ENCODE measurements around the gene CALM1.

CALM1 gene

DNA sequence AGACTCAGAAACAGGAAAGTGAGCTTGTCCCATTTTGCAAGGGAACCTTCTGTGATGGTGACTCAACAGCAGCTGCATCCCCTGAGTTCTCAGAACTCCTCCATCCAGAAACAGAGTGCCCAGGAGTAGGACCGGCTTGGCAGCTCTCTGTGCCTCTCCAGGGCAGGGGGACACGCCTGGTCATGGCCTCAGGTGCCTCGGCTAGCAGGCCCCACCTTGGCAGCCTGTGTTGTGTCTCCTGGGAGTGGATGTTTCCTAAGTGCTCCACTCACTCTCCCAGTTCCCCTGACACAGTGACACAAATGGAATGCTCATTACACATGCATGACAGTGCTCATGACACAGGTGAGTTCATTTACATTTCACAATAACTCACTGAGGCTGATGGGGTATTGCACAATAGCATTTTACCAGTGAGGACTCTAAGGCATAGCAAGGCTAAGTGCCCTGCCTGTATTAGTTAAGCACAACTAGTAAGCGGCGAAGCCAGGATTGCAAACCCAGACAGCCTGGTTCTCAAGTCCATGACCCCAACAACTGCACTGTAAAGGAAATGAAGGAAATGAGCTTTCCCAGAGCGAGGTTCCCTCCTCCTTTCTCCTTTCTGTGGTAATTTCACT is 47.4 kb downstream of the CALM1 start:
- peak; percentile 66 to 77 for DNase-seq

DNA sequence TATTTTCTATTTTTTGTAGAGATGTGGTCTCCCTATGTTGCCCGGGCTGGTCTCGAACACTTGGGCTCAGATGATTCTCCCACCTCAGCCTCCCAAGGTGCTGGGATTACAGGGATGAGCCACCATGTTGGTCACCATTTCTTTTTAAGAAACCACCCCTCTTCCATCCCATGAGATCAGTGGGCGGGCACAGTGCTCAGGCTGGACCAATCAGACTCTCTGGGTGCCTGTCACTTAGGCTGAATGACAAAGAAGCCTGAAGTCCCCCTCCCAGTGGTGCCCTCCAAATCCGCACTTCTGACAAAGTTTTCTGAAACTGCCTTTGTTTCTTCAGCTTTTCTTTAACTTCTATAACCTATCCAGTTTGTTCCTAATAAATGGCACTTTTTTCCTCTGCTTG is 48.2 kb downstream of the CALM1 start:
- DNase-seq, result no peak

DNA sequence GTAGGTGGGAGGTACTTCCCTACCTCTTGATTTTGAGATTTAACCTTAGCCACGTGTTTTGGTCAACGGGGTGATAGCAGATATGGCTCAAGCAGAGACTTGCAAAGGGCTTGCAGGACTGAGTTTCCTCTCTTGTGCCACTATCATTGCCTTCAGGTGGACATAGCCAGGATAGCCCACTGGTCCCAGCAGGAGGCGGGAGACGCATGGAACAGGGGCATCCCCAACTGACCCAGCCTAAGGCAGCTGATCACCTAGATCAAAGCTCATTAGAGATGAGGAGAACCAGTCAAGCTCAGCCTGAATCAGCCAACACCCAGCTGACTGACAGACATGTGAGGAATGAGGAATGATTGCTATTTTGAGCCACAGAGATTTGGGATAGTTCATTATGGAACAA is 49.6 kb downstream of the CALM1 start:
- DNase-seq, result no peak

DNA sequence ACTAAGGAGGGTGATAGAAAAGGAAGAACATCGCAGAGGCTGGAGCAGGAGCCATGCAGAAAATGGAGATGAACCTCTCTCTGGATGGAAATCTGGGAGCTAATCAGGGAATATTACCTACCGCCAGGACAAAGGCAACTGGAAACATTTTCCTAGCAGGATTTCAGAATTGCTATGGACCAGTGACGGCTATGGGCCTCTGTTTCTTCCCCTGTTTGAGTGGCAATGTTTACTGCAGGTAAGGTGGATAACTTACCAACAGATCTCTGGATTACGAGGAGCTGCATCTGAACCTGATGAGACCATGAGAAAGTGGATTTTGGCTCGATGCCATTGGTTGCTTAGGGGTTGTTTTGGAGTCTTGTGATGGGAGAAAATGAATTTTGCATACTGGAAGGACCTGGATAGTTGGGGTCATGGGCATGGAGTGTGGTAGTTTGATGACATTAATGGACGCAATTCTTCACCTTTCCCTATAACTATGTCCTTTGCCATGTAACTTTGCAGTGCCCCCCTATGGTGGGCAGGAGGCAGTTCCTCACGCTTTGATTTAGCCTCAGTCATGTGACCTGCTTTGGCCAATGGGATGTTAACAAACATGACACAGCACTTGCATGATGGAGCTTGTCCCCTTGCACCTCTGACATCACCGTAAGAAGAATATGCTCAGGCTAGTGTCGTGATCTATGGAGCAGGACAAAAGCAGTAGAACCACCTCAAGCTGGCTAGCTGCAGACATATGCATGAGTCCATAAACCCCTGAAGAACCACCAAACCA is 51.1 kb downstream of the CALM1 start:
- no peak for DNase-seq

DNA sequence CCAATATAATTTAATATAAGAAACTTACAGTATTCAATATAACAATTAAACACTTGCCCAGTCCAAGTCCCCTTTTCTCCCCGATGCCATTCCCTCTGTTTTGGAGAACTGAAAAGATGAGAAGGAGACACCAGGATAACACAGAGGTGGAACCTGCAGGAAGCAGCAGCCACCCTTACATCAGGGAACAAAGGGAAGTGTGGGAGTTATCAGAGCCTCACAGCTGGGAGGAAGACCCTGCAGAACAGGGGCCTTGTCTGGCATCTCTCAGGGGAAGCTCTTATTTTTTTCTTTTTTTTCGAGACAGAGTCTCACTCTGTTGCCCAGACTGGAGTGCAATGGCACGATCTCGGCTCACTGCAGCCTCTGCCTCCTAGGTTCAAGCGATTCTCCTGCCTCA is 52.6 kb downstream of the CALM1 start:
- DNase-seq, result no peak

DNA sequence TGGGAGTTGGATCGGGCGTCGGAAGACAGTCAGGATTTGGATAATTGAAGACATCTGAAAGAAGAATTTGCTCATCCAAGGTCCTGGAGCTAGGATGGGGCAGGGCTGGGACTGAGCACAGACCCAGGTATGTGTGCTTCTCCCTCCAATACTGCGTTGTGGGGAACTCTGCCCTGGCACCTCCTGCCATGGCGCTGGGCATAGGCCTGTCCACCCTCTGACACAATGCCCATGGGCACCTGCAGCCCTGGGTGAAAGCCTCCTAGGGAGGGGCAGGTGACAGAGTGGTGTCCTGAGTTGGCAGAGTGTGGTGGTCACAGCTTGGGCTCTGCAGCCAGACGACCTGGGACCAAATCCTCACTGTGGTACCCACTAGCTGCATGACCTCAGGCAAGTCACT is 53.3 kb downstream of the CALM1 start:
- no peak for DNase-seq

DNA sequence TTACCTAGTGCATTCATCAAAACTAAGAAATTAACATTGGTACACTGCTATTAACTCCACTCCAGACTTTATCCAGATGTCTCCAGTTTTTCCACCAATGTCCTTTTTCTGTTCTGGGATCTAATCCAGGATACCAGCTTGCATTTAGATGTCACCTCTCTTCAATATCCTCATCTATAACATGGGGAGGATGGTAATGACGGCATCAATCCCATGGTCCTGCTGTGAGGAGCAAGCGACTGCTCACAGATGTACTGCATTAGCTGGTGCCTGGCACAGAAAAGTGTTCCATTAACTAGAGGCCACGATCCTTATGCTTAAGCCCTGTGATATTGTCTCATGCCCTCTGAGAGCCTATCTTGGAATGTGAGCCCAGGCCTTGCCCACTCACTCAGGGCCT is 53.8 kb downstream of the CALM1 start:
- DNase-seq, result no peak

DNA sequence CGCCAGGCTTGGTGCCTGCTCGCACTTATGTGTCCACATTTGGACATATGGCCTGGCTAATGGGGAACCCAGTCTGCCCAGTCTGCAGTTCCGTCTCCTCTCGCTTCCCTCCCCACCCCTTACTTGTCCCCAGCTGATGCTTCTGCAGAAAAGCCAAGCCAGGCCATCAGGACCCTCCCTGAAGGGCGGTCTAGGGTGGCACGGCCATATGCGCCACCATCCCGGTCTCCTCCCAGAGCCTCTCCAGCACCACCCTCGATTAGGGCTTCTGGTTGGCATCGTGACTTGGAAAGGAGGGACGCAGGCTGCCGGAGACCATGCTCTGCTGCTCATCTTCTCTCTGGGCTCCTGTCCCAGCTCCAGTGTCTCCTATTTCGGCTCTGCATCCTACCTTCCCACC is 54.6 kb downstream of the CALM1 start:
- DNase-seq, result no peak

DNA sequence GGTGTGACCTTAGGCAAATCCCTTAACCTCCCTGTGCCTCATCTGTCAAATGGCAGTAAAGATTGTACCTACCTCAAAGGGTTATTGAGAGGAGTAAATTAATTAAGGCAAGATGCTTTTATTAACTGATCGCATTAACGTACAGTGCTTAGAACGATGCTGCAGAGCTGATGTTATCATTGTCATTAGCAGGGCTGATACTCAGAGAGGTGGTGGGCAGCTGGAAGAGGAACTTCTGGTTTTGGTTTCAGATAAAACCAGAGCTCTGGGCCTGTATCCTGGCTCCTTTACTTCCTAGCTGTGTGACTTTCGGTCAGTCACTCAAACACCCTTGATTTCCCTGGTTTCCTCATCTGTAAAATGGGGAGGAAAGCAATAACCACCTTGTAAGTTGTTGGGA is 55.1 kb downstream of the CALM1 start:
- no peak for DNase-seq

DNA sequence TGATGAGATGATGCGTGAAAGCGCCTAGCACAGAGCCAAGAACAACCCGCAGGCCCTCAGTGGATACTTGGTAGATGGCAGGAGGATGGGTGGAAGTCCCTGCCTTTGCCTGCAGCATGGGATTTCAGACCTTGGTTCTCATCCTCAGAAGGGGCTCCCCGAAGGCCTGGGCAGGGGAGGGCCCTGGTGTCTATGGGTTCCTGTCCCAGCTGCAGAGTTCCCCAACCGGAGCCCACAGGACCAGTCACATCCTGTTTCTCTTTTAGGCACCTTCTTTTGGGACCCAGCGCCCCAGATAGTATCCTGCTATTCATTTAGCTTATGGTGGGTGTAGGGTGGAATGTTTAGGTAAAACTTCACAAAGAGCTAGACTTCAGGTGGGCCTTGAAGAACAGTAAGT is 55.5 kb downstream of the CALM1 start:
- no peak for DNase-seq

DNA sequence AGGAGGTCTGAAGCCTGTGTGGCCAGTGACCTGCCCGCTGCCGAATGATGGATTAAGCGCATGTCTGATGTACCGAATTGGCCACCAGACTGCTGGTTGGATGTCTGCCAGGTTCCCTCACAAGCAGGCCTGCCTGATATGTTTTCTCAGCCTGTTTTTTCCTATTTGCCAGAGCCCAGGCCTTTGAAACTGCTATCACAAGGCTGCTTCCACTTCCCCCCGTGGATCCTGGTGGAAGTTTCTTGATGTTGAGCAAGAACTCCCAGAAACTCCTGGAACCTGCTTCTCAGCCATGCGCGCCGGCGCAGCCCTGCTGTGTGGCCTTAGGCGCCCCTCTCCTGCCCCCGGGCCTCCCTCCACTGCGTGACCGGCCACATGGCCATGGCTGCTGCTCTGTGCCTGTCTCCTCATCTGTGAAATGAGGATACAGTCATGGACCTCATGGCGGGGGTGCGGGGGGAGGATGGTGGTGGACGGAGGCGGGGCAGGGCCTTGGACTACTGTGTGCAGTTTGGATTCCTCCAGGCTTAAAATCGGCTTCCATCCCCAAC is 56.6 kb downstream of the CALM1 start:
- DNase-seq, result no peak

DNA sequence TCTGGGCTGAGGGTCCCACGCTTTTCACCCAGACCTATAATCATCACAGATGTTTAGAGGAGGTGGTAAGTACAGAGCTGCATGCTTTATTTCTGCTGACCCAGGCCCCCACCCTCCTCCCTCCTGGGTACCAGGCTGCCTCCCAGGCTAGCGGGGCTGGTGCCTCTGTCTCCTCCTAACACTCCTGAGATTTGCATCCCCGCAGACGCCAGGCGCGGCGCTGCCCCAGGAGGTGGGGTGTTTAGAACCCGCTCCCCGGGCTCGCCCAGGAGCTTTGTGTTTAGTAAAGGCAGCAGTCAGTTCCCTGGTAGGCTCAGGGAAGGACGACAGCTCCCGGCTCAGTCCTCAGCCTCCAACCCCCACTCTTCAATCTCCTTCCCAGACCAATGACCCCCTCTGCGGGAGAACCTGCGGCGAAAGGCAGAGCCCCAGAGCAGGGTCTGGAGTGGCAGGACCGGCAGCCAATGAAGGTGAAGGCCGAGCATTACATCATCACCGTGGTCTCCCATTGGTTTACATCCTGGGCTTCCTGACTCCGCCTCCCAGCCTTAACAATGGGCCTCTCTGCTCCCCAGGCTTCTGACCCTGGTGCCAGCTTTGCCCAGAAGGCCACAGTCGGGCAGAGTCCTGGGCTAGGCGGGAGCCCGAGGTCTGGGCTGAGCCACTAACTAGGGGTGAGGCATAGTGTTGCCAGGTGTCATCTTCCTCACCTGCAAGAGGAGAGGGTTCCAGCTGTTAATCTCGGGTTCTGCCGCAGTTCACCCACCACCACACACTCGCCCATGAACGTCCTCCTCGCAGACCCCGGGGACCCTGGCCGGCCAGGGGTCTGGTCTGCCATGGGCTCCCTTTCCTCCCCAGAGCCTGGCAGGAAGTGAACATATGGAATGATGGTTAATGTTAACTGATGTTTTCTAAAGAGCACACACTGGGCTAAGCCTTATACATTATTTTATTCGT is 57.5 kb downstream of the CALM1 start:
- peak; percentile 90 to 95 for DNase-seq

DNA sequence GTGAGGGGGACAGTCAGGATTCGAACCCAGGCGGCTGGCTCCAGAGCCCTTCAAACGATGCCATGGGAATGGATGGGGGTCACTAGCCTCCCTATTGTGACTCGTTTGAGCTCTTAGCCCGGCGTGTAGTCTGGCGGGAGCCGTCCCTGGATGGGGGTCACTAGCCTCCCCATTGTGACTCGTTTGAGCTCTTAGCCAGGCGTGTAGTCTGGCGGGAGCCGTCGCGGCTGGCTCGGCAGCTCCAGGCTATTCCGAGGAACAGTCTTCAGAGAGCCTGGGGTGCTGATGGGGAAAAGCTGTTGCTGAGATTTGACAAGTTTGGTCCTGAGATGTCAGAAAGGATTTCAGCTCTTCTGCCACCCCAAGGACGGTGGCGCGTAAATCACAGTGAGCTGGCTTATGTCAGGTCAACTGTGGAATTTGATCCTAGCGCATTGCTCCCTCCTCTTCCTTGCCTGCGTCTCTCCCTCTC is 58.3 kb downstream of the CALM1 start:
- DNase-seq, result no peak

DNA sequence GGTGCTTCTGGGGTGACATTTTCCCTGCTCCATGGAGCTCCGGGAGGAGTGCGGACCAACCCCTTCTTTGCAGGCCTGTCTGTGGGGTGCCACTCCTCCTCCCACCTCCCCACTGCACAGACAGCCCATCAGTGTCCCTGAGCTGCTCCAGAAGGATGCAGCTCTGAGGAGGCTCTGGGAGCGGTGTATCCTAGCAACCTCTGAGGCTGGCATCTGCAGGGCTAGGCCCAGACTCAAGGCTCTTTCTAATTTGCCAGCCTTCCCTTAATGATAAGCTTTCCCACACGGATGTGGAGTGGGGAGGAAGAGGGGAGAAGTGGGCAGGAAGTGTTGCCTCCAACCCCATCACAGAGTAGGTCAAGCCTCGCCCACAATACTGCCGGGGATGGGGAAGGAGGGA is 59.7 kb downstream of the CALM1 start:
- no peak for DNase-seq

DNA sequence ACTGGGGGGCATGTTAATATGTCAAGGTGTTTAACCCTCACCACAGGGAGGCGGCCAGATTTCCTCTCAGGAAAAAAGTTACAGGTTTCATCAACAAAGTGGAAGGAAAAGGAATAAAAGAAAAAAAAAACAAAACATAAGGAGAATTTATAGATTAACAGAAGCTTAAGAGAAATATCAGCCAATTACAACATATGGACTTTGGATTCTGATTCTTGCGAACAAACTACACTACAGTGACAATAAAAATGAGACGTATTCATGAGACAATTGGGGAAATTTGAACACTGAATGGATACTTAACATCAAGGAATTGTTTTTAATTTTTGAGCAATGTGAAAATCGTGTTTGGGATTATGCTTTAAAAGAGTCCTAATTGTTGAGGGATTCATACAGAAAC is 60.4 kb downstream of the CALM1 start:
- no peak for DNase-seq

Measured in NCI-H526 (cell line).